ENCODE measurements around the gene PALM.

DNA sequence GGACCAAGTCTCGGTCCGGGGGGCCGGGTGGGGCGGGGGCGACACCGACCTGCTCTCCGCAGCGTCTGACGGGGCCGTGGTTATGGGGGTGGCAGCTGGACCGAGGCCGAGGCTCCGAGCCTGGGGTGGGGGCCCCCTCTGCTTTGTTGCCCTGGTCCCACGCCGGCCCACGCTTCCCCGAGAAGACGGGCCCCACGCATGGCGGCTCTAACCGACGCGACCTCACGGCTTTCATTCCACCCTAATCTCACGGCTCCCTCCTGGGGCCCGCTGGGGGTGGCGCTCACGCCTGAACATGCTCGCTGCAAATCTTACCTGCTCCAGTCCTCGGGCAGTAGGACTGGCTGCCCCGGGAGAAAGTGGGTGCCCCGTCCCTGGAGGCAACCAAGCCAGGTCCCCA, 27.4 kb downstream of the PALM start:
- TF ChIP-seq TCF4 (CRISPR knock-in tag; IDR thresholded peaks at IDR 0.05; ENCODE audit: borderline replicate concordance): no peak
- TF ChIP-seq RARB (CRISPR knock-in tag; IDR thresholded peaks at IDR 0.05): no peak
- TF ChIP-seq ZNF565 (CRISPR knock-in tag; conservative IDR thresholded peaks at IDR 0.05; ENCODE audit: low read depth): no peak
- TF ChIP-seq, protein P1, sequence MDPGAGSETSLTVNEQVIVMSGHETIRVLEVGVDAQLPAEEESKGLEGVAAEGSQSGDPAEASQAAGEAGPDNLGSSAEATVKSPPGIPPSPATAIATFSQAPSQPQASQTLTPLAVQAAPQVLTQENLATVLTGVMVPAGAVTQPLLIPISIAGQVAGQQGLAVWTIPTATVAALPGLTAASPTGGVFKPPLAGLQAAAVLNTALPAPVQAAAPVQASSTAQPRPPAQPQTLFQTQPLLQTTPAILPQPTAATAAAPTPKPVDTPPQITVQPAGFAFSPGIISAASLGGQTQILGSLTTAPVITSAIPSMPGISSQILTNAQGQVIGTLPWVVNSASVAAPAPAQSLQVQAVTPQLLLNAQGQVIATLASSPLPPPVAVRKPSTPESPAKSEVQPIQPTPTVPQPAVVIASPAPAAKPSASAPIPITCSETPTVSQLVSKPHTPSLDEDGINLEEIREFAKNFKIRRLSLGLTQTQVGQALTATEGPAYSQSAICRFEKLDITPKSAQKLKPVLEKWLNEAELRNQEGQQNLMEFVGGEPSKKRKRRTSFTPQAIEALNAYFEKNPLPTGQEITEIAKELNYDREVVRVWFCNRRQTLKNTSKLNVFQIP (CRISPR knock-in tag; IDR thresholded peaks at IDR 0.05; ENCODE audit: borderline replicate concordance, low read depth): no peak
- no peak for TF ChIP-seq CSDC2 (CRISPR knock-in tag; IDR thresholded peaks at IDR 0.05)
- TF ChIP-seq, protein P2, sequence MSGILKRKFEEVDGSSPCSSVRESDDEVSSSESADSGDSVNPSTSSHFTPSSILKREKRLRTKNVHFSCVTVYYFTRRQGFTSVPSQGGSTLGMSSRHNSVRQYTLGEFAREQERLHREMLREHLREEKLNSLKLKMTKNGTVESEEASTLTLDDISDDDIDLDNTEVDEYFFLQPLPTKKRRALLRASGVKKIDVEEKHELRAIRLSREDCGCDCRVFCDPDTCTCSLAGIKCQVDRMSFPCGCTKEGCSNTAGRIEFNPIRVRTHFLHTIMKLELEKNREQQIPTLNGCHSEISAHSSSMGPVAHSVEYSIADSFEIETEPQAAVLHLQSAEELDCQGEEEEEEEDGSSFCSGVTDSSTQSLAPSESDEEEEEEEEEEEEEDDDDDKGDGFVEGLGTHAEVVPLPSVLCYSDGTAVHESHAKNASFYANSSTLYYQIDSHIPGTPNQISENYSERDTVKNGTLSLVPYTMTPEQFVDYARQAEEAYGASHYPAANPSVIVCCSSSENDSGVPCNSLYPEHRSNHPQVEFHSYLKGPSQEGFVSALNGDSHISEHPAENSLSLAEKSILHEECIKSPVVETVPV (CRISPR knock-in tag; IDR thresholded peaks at IDR 0.05): no peak
- TF ChIP-seq, protein P3, sequence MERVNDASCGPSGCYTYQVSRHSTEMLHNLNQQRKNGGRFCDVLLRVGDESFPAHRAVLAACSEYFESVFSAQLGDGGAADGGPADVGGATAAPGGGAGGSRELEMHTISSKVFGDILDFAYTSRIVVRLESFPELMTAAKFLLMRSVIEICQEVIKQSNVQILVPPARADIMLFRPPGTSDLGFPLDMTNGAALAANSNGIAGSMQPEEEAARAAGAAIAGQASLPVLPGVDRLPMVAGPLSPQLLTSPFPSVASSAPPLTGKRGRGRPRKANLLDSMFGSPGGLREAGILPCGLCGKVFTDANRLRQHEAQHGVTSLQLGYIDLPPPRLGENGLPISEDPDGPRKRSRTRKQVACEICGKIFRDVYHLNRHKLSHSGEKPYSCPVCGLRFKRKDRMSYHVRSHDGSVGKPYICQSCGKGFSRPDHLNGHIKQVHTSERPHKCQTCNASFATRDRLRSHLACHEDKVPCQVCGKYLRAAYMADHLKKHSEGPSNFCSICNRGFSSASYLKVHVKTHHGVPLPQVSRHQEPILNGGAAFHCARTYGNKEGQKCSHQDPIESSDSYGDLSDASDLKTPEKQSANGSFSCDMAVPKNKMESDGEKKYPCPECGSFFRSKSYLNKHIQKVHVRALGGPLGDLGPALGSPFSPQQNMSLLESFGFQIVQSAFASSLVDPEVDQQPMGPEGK (CRISPR knock-in tag; IDR thresholded peaks at IDR 0.05; ENCODE audit: borderline replicate concordance): no peak
- TF ChIP-seq SNAI2 (CRISPR knock-in tag; IDR thresholded peaks at IDR 0.05): no peak
- TF ChIP-seq, protein P4, sequence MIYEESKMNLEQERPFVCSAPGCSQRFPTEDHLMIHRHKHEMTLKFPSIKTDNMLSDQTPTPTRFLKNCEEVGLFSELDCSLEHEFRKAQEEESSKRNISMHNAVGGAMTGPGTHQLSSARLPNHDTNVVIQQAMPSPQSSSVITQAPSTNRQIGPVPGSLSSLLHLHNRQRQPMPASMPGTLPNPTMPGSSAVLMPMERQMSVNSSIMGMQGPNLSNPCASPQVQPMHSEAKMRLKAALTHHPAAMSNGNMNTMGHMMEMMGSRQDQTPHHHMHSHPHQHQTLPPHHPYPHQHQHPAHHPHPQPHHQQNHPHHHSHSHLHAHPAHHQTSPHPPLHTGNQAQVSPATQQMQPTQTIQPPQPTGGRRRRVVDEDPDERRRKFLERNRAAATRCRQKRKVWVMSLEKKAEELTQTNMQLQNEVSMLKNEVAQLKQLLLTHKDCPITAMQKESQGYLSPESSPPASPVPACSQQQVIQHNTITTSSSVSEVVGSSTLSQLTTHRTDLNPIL (CRISPR knock-in tag; IDR thresholded peaks at IDR 0.05; ENCODE audit: low read depth): no peak

Measured in SK-N-SH treated with all-trans-retinoic acid at 6 μM for 48 hours (cell line).